CD4-positive, alpha-beta T cell treated with Interferon gamma for 1 hour (primary cell): ENCODE data around the gene CLASP1.

ENCODE experiments used
- DNase-seq: peaks from one replicate; pipeline ENCODE4 v3.0.0-alpha.2; 2020

Gene CLASP1

DNA sequence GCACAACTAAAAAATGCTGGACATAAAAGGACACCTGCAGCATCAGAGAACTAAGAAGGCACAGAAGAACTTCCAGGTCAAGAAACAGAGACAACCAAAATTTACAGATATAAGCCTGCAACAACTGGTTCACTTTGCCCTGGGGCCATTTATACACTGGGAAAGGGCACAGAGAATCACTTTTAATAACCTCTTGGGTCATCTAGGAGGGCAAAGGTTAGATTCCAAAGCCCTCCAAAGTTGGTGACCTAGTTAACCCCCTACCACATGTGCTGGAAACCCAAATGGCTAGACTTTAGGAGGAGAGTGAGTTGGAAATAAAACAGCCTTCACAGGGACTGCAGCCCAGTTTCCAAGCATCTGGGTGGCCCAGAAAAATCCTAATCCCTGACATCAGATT lies 115.3 kb downstream of the CLASP1 start:
- no peak for DNase-seq

DNA sequence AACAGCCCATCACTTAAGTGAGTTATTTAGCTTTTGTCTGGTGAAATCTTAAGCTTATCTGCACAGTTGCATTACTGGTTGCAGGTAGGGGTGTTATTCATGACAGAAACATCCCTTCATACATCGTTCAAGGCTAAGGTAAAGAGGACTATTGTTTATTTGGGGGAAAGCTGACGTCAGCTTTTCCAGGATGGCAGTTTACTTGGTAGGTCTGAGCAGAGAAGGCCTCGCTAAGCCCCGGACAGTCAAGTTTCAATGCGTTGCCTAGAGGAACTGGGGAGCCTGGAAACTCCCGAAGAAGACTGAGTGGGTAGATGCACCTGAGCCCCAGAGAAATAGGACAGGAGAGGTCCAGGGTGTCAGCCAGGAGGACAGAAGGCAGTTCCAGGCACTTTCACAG lies 116.4 kb downstream of the CLASP1 start:
- DNase-seq = no peak

DNA sequence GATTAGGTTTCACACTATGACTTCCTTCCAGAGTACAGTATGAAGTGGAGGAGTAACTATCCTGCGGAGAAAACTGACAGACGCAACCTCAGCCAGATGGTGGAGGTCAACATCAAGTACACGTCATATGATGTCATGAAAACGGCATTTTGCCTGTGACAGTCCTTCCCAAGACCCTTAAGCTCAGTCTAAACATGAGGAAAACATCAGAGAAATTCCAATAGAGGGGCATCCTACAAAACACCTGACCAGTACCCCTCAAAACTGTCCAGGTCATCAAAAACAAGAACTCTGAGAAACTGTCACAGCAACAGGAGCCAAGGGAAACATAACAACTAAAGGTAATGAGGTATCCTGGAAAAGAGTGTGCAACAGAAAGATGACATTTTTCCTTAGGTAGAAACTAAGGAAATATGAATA lies 116.9 kb downstream of the CLASP1 start:
- no peak for DNase-seq

DNA sequence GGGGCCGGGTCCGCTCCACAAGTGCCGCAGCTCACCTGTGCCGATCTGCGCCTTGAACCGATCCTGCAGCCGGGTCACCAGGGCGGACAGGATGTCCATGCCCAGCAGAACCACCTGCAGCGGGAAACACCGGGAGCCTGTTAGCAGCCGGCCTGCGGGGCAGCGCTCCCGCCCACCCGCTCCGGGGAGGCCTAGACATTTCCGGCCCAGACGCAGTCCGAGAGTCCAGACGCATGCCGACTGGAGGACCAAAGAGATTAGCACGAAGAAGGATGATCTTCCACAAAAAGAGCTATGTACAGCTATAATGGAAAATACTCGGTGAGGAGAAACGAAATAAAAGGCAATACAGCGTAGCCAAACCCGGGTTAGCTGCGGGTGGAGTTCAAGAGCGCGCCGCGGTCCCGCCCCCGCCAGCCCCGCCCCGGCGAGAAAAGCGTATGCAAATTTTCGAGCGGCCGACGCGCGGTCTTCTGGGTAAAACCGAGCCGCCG lies 119.0 kb downstream of the CLASP1 start:
- peak; percentile 77 for DNase-seq

GRCh38 chr2:121529439-121530211 lies 119.6 kb downstream of the CLASP1 start:
- DNase-seq = no peak

DNA sequence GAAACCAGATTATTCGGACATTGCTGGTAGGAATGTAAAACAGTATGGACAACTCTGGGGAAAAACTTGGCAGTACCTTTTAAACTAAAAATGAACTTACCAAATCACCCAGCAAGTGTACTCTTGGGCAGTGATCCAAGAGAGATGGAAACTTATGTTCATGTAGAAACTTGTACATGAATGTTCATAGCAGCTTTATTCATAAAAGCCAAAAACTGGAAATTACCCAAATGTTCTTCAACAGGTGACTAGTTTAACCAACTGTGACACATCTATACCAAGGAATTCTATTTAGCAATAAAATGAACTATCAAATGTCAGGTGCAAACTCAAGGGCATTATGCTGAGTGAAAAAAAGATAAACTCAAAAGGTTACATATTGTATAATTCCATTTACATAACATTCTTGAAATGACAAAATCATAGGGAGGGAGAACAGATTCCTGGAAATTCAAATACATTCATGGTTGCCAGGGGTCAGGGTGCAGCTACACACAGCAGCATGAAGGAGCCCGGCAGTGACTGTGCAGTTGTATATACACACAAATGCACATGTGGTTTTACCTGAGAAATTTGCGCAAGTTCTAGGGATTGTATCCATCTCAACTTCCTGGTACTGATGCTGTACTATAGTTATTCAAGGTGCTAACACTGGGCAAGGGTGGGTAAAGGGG lies 122.1 kb downstream of the CLASP1 start:
- DNase-seq = no peak

GRCh38 chr2:121524685-121525425 lies 124.4 kb downstream of the CLASP1 start:
- no peak for DNase-seq

DNA sequence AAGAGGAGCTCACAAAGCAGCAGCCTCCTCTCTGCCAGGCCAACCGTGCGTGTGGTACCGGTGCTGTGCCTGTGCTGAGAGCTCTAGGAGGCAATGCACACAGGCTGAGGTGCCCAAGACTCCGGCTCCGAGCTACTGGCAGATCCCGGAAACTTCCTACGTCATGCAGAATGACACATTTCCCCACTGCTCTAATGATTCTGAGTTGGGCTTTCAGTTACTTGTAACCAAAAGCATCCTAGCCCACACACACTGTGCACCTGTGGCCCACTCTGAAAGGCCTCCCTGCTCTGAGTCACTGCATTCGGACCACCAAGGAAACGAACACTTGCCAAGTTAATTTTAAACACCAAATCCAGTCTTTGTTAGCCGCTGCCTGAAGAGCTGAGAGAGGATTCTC lies 127.9 kb downstream of the CLASP1 start:
- DNase-seq = no peak

GRCh38 chr2:121520641-121520994 lies 128.6 kb downstream of the CLASP1 start:
- DNase-seq = no peak

DNA sequence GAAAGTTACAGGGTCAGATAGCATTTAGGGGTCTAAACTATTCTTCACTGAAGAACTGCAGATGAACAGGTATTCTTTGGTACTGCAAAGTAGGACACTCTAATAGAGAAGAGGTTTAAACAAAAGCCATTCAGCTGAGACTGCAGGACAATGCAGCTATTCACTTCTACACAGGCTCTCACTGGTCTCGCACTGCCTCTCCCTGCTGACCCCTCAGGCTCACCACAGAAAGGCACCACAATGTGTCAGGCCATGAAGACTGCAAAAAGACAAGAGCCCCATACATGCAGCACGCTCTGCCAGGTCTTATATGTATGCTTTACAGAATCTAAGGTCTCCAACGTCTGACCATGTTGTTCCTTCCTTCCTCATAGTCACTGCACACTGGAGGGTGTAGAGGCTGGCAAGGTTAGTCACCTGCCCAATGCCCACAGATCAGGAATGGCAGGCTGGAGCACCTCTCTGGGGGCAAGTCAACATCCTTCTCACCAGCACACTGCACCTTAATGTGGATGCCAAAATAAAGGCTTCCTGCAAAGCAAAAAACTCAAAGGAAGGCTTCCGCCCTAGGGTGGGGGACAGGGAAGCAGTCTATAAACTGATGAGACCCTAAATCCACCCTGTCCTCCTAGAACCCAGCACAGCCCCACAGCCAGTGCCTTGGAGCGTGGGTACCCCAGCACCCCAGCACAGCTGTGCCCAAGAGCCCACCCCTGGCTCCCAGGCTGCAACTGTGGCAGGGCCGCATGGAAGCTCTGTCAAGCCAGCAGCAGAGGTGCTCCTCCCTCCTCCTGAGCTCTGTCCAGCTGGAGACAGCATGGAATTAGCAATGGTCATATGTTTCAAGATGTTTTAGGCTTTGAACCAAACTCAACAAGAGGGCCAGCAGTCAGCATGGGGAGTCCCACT lies 129.3 kb downstream of the CLASP1 start:
- no peak for DNase-seq

DNA sequence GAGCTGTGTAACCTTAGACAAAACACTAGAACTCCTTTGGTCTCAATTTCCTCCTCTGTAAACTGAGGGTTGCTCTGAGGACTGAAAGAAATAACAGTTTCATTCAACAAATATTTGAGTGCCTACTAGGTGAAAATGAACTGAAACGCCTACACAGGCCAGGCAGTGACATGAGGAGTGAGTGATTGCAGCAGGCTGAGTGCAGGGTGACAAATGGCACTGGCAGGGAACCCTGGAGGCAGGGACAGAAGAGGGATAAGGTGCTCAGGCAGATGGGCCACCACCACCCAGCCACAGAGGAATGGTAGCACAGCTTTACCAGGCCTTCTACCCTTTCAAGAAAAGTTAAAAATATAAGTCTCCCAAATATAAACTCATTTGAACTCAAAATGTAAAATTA lies 130.1 kb downstream of the CLASP1 start:
- DNase-seq = no peak

DNA sequence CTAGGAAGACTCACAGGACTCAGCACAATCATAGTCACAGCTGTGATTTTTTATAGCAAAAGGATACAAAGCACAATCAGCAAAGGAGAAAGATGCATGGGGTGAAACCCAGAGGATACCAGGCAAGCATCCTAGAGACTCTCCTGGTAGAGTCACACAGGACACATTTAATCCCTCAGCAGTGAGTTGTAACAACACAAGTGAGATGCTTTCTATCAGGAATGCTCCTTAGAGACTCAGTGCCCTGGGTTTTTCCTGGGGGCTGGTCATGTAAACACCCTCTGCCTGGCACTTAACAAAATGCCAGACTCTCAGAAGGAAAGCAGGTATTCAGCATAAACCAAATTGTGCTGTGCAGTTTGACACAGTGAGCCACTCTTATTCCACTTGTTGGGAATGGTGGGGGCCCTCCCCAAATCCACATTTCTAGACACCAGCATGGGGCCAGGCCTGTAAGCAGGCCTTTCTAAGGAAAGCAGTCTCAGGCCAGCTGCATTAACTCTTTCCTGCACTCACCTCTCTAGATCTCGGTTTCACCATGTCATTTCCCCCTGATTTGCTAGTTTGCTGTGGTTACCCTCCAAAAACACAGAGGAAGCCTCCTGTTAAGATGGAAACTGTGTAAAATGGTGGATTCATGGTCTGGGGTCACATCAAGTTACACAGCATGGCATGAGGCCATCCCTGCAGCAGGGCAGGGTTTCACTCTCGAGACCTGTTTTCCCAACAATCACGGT lies 135.5 kb downstream of the CLASP1 start:
- DNase-seq = no peak

DNA sequence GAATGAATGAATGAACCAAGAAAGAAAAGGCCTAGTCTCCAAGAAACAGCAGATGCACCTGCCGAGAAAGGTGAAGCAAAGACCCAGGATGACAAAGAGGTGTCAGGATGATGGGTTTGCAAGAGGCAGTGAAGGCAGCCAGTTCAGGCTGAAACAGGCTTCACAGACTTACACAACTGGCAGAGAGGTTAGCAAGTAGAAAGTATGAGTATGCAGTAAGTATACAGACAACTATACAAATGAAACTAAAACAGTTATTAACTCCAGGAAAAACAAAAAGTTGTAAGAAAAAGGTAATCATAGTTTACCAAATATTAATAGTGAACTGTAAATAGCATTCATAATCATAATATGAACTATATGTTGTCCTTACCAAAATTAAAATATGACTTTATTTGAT lies 138.4 kb downstream of the CLASP1 start:
- DNase-seq = no peak

DNA sequence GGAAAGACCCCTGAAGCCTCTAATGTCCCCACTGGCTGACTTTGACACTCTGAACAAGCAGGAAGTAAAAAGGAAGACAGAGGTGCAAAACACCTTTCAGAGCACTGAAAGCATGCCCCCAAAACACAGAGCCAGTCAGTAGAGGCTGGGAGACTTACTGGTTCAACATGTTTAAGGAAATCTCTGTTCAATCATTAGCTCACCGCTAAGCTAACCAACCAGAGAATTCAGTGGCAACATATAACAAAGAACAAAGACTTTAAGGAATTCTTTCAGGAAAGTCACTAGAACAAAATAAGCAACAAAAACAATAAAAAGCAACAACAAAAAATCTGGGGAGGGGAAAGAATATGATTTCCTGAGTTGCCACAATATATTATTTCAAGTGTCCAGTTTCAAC lies 142.6 kb downstream of the CLASP1 start:
- DNase-seq = no peak

GRCh38 chr2:121505986-121506586 lies 143.2 kb downstream of the CLASP1 start:
- DNase-seq = no peak

GRCh38 chr2:121505005-121505404 lies 144.3 kb downstream of the CLASP1 start:
- DNase-seq = no peak

- no peak for DNase-seq
Observed at GRCh38 chr2:121504316-121504715, 144.9 kb downstream of the CLASP1 start.

DNA sequence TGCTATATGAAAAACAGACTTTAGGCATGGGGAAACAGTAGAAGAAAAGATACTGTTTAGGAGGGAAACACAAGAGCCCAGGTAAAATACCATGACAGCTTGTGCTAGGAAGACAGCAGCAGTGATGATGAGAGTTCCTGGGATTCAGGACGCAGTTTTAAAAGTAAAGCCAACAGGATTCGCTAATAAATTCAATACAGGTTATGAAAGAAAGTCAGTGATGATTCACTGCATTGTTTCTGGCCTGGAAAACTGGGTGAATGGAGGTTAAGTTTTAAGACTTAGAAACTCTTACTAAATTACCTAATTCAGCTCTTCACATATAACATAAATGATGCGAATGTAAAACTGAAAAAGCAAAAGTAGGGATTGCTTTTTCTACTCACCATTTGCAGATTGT lies 146.5 kb downstream of the CLASP1 start:
- DNase-seq = no peak

DNA sequence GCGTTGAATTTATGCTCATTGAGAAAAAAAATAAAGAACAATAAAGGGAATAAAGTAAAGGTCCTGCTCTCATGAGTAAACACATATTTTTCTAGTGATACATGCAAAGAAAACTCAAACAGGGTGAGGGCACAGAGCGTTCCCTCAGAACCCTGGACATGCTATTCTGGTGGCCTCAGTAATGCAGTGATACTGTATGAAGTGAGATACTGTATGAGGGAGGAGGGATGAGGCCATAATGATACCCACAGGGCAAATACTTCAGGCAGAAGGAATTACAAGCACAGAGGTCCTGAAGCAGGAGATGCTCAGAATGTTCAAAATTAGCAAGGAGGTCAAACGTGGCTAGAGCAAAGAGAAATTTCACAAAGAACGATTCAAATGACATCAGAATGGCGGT lies 147.0 kb downstream of the CLASP1 start:
- no peak for DNase-seq

- no peak for DNase-seq
Observed at GRCh38 chr2:121501554-121501953, 147.7 kb downstream of the CLASP1 start.

DNA sequence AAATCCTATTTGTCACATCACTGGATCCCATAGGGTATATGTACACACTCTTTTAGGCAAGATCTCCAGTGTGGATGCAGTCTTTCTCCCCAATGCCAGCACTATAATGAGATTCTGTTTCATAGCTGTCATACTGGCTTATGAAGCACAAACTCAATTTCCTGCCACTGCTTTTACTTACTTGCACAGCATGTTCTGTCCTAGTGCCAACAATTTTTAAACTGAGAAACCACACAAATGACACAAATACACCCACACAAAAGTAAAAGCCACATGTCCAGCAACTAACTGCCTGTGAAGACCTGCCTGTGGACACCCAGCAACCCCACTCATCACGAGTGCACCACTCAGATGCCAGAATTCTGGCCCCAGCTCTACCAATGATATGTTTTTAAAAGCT lies 148.2 kb downstream of the CLASP1 start:
- DNase-seq = no peak

- no peak for DNase-seq
Observed at GRCh38 chr2:121498731-121499130, 150.5 kb downstream of the CLASP1 start.
